ENCODE measurements around the gene AP1B1.

- TF ChIP-seq, protein P1, sequence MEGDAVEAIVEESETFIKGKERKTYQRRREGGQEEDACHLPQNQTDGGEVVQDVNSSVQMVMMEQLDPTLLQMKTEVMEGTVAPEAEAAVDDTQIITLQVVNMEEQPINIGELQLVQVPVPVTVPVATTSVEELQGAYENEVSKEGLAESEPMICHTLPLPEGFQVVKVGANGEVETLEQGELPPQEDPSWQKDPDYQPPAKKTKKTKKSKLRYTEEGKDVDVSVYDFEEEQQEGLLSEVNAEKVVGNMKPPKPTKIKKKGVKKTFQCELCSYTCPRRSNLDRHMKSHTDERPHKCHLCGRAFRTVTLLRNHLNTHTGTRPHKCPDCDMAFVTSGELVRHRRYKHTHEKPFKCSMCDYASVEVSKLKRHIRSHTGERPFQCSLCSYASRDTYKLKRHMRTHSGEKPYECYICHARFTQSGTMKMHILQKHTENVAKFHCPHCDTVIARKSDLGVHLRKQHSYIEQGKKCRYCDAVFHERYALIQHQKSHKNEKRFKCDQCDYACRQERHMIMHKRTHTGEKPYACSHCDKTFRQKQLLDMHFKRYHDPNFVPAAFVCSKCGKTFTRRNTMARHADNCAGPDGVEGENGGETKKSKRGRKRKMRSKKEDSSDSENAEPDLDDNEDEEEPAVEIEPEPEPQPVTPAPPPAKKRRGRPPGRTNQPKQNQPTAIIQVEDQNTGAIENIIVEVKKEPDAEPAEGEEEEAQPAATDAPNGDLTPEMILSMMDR (IDR thresholded peaks at IDR 0.05): no peak
- TF ChIP-seq POLR2A (IDR thresholded peaks at IDR 0.05): no peak
- no peak for TF ChIP-seq POLR2AphosphoS5 (IDR thresholded peaks at IDR 0.05)
These were observed 3.2 kb upstream of the AP1B1 start for GRCh38 chr22:29391546-29391945.
